Liver (tissue), 3 donors: ENCODE measurements around the gene NUDT14.

ENCODE experiments used
- RXRA ChIP-seq, 2 donors: IDR thresholded peaks; 2 replicates each; pipeline ENCODE4 v1.6.1; 2017 to 2018; ENCODE audit warnings: antibody characterized with exemption in 2 of 2, mild to moderate bottlenecking in 1 of 2
- SP1 ChIP-seq: IDR thresholded peaks from 2 replicates; pipeline ENCODE4 v1.6.1; 2018; ENCODE audit warnings: antibody characterized with exemption, mild to moderate bottlenecking
- TAF1 ChIP-seq: conservative IDR thresholded peaks from 2 replicates; pipeline ENCODE4 v1.6.1; 2016; ENCODE audit warnings: antibody characterized with exemption, mild to moderate bottlenecking
- TF ChIP-seq, protein P1 (sequence below): fragments of 150-350 bp; IDR thresholded peaks from 2 replicates; pipeline ENCODE4 v1.5.1; 2017; ENCODE audit warnings: improper control_type of control experiment, low read depth, low read length; ENCODE audit not compliant: missing input control
- TF ChIP-seq, protein P2 (sequence below): IDR thresholded peaks from 2 replicates; pipeline ENCODE4 v1.6.1; 2016; ENCODE audit warnings: antibody characterized with exemption
- donor health status: healthy.
- donor health status: healthy.

DNA sequence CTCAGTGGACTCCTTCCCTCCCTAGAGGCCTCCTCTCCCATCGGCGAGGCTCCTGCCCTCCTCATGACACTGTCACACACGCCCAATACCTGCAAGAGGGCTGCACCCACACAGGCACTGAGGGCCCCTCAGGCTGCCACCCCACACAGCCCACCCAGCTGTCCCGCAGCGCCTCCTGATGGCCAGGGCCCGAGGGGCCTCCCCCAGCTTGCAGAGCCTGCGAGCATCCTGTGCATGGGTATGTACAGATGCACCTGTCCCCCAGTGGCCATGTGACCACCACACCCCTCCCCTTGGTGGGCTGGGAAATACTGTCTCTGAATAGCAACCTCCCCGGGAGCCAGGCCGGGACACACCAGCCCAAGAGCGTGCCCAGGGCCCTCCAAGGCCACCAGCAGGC is 19.0 kb upstream of the NUDT14 start:
- TF ChIP-seq, protein P1, sequence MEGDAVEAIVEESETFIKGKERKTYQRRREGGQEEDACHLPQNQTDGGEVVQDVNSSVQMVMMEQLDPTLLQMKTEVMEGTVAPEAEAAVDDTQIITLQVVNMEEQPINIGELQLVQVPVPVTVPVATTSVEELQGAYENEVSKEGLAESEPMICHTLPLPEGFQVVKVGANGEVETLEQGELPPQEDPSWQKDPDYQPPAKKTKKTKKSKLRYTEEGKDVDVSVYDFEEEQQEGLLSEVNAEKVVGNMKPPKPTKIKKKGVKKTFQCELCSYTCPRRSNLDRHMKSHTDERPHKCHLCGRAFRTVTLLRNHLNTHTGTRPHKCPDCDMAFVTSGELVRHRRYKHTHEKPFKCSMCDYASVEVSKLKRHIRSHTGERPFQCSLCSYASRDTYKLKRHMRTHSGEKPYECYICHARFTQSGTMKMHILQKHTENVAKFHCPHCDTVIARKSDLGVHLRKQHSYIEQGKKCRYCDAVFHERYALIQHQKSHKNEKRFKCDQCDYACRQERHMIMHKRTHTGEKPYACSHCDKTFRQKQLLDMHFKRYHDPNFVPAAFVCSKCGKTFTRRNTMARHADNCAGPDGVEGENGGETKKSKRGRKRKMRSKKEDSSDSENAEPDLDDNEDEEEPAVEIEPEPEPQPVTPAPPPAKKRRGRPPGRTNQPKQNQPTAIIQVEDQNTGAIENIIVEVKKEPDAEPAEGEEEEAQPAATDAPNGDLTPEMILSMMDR, result no peak
- TF ChIP-seq, protein P2, sequence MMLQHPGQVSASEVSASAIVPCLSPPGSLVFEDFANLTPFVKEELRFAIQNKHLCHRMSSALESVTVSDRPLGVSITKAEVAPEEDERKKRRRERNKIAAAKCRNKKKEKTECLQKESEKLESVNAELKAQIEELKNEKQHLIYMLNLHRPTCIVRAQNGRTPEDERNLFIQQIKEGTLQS, result no peak
- TF ChIP-seq RXRA (IDR thresholded peaks at IDR 0.05) (no peak), TAF1 (no peak), SP1 (no peak)
